Stimulated activated CD4-positive, alpha-beta T cell treated with anti-CD3 and anti-CD28 coated beads, Interleukin-2, amount 100 ng/mL, for 24 hours (primary cell): ENCODE measurements around the gene SSH2.
"Not testable (repeated sequence)": the region's sequence is repeated elsewhere in the genome, so short reads cannot be mapped to it uniquely, and the experiment has no call there.

Source experiments
- DNase-seq, 2 donors: peaks; one replicate each; pipeline ENCODE4 v3.0.0-alpha.2; 2020

Gene SSH2

GRCh38 chr17:29732209-29732608 lies 197.8 kb downstream of the SSH2 start:
- DNase-seq: no peak

GRCh38 chr17:29731589-29731929 lies 198.5 kb downstream of the SSH2 start:
- DNase-seq: no peak

GRCh38 chr17:29728490-29728889 lies 201.5 kb downstream of the SSH2 start:
- DNase-seq: no peak

GRCh38 chr17:29726715-29727252 lies 203.2 kb downstream of the SSH2 start:
- no peak for DNase-seq

GRCh38 chr17:29725408-29725807 lies 204.6 kb downstream of the SSH2 start:
- DNase-seq: not testable (repeated sequence)

- DNase-seq: no peak
Observed at GRCh38 chr17:29723278-29724047, 206.6 kb downstream of the SSH2 start.

GRCh38 chr17:29722411-29723198 lies 207.4 kb downstream of the SSH2 start:
- DNase-seq: peak in 1 of 2 donors; percentile 33

GRCh38 chr17:29720551-29720950 lies 209.5 kb downstream of the SSH2 start:
- no peak for DNase-seq

GRCh38 chr17:29719469-29719868 lies 210.6 kb downstream of the SSH2 start:
- no peak for DNase-seq

GRCh38 chr17:29718446-29719039 lies 211.5 kb downstream of the SSH2 start:
- DNase-seq: no peak

GRCh38 chr17:29717817-29718216 lies 212.2 kb downstream of the SSH2 start:
- no peak for DNase-seq

- DNase-seq: no peak
Observed at GRCh38 chr17:29716566-29716965, 213.5 kb downstream of the SSH2 start.

- no peak for DNase-seq
Observed at GRCh38 chr17:29715680-29716079, 214.3 kb downstream of the SSH2 start.

GRCh38 chr17:29714146-29714545 lies 215.9 kb downstream of the SSH2 start:
- DNase-seq: no peak

GRCh38 chr17:29713626-29714025 lies 216.4 kb downstream of the SSH2 start:
- DNase-seq: no peak

- DNase-seq: no peak
Observed at GRCh38 chr17:29711588-29712385, 218.2 kb downstream of the SSH2 start.

GRCh38 chr17:29710891-29711418 lies 219.1 kb downstream of the SSH2 start:
- DNase-seq: no peak

- no peak for DNase-seq
Observed at GRCh38 chr17:29710520-29710884, 219.5 kb downstream of the SSH2 start.

GRCh38 chr17:29709866-29710519 lies 220.0 kb downstream of the SSH2 start:
- DNase-seq: no peak

- DNase-seq: no peak
Observed at GRCh38 chr17:29707212-29707571, 222.8 kb downstream of the SSH2 start.

GRCh38 chr17:29706045-29706431 lies 224.0 kb downstream of the SSH2 start:
- no peak for DNase-seq

- no peak for DNase-seq
Observed at GRCh38 chr17:29705386-29705785, 224.6 kb downstream of the SSH2 start.
